Subcutaneous abdominal adipose tissue (tissue), 5 donors: ENCODE results near the gene CNST.
"Not testable (repeated sequence)": the region's sequence is repeated elsewhere in the genome, so short reads cannot be mapped to it uniquely, and the experiment has no call there.

Experiments used
- H3K27ac ChIP-seq: one replicate; pipeline ENCODE4 v1.7.0; 2013; ENCODE audit warnings: low read depth, mild to moderate bottlenecking, inconsistent platforms, low read length, moderate library complexity
- H3K27me3 ChIP-seq, 5 donors: one replicate each; pipeline ENCODE4 v1.7.0; 2013; ENCODE audit warnings: low read length in 5 of 5, inconsistent platforms in 1 of 5; ENCODE audit not compliant: control insufficient read depth in 5 of 5, insufficient read depth in 4 of 5
- H3K36me3 ChIP-seq, 5 donors: one replicate each; pipeline ENCODE4 v1.7.0; 2013; ENCODE audit warnings: low read length in 5 of 5; ENCODE audit not compliant: control insufficient read depth in 5 of 5, insufficient read depth in 5 of 5
- H3K4me1 ChIP-seq, 5 donors: one replicate each; pipeline ENCODE4 v1.7.0; 2013; ENCODE audit warnings: low read length in 5 of 5, mild to moderate bottlenecking in 3 of 5, moderate library complexity in 1 of 5; ENCODE audit not compliant: control insufficient read depth in 5 of 5, insufficient read depth in 5 of 5
- H3K4me3 ChIP-seq, 5 donors: one replicate each; pipeline ENCODE4 v1.7.0; 2013; ENCODE audit warnings: low read length in 5 of 5, low read depth in 1 of 5
- H3K9ac ChIP-seq, 5 donors: one replicate each; pipeline ENCODE4 v1.7.0; 2013; ENCODE audit warnings: low read length in 5 of 5, mild to moderate bottlenecking in 4 of 5, moderate library complexity in 3 of 5
- H3K9me3 ChIP-seq, 5 donors: one replicate each; pipeline ENCODE4 v1.7.0; 2013; ENCODE audit warnings: low read length in 5 of 5; ENCODE audit not compliant: control insufficient read depth in 5 of 5
- donor health status: healthy.
- donor health status: healthy.
- donor health status: healthy.
- donor health status: healthy.
- donor health status: healthy.

Gene CNST

DNA sequence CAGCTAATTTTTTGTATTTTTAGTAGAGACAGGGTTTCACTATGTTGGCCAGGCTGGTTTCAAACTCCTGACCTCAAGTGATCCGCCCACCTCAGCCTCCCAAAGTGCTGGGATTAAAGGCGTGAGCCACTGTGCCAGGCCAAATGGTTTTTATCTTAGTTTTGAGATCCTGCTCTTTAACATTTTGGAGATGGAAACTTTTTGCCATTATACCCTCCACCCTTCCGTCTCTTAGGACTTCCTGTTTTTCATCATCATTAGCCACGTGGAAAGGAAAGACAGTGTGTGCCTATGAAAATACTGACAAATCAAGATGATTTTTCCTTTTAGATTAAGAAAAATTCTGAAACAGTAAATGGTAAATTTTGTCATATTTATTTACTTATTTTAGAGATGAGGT is 5.1 kb downstream of the CNST start:
- peak overlapping the region; percentile 64 for H3K27ac ChIP-seq
- not testable (repeated sequence) for H3K4me3 ChIP-seq

DNA sequence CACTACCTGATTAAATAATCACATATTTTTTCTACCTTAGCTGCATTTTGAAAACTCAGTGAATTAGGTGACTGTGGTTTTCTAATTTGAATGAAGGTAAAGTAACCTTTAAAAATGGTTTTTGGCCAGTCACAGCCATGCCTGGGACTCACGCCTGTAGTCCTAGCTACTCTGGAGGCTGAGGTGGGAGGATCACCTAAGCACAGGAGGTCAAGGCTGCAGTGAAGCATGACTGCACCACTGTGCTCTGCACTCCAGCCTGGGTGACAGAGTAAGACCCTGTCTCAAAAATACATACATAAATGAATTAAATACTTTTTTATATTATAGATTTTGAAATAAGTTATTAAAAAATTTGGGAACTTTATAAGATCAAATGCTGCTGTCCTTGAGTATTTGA is 5.7 kb downstream of the CNST start:
- H3K9ac ChIP-seq, result no peak overlapping the region
- H3K36me3 ChIP-seq, result no peaks in the 10 kb centered on the region
- no peak overlapping the region for H3K4me3 ChIP-seq
- H3K9me3 ChIP-seq, result no peaks in the 10 kb centered on the region
- H3K27ac ChIP-seq, result peak overlapping the region; percentile 64
- H3K27me3 ChIP-seq, result no peaks in the 10 kb centered on the region
- peaks cover 0 to 52% (median 37%) of the 10 kb centered on the region in 5 donors for H3K4me1 ChIP-seq

More for the DNA sequence above, 5.1 kb downstream of the CNST start:
- not testable (repeated sequence) for H3K27me3 ChIP-seq, H3K9me3 ChIP-seq, H3K9ac ChIP-seq, H3K36me3 ChIP-seq
- H3K4me1 ChIP-seq, result peaks cover 0 to 52% (median 37%) of the 10 kb centered on the region in 5 donors

DNA sequence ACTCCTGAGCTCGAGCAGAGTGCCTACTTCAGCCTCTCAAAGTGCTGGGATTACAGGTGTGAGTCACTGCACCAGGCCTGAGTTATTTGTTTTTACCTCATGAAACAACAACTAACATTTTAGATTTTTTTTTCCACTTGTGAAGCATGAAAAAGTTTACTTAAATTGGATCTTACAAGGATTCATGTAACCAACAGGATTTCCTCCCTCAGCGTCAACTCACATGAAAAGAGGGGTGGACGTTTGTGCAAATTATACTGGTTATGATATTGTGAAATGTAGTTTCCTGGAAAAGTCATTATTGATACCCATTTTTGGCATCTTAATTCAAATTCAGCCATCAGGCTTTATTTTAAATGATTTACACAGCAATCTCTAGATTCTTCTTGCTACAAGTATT is 6.5 kb downstream of the CNST start:
- Histone ChIP-seq H3K9ac (no peak overlapping the region), H3K4me3 (no peak overlapping the region), H3K27ac (peak overlapping the region; percentile 64), H3K27me3 (no peaks in the 10 kb centered on the region), H3K36me3 (no peaks in the 10 kb centered on the region), H3K4me1 (peaks cover 0 to 48% (median 29%) of the 10 kb centered on the region in 5 donors), H3K9me3 (no peaks in the 10 kb centered on the region)

DNA sequence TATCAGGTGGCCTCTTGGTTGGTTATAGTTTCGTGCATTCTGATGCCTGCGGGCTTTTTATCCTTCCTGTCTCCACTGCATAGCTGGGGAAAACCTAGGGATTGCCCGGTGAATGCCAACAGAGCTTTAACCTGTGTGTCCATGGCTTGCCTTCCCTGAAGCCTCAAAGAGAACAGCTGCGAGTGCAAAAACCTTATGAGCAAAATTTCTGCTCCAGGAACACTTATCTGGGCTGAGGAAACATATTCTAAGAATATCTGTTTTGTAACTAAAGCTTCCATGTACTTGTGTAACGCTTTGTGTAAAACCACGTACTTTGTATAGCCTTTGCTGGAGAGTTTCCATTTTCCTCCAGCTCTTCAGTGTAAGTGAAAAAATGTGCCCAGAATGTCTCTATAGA is 7.2 kb downstream of the CNST start:
- Histone ChIP-seq H3K27ac (peak overlapping the region; percentile 64), H3K4me1 (peaks cover 0 to 42% (median 22%) of the 10 kb centered on the region in 5 donors), H3K4me3 (no peak overlapping the region), H3K9ac (peak overlapping the region in 2 of 5 donors; percentile 1 to 48), H3K27me3 (no peaks in the 10 kb centered on the region), H3K9me3 (no peaks in the 10 kb centered on the region), H3K36me3 (no peaks in the 10 kb centered on the region)

DNA sequence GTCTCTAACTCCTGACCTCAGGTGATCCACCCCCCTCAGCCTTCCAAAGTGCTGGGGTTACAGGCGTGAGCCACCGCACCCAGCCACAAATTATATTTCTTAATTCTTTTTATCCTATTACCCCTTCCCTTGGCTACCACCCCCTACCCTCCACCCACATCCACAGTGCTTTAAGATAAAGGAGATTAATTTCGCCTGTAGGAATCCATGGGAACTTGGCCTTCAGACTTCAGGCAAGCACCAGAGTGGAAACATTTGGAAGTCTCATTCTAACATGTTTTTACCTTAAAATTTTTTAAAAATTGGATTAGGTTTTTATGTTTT is 10.4 kb downstream of the CNST start:
- Histone ChIP-seq H3K27ac (no peak overlapping the region), H3K4me3 (no peak overlapping the region), H3K36me3 (no peaks in the 10 kb centered on the region), H3K9ac (no peak overlapping the region), H3K27me3 (no peaks in the 10 kb centered on the region), H3K4me1 (peaks cover 2 to 28% (median 19%) of the 10 kb centered on the region in 5 donors), H3K9me3 (no peaks in the 10 kb centered on the region)

DNA sequence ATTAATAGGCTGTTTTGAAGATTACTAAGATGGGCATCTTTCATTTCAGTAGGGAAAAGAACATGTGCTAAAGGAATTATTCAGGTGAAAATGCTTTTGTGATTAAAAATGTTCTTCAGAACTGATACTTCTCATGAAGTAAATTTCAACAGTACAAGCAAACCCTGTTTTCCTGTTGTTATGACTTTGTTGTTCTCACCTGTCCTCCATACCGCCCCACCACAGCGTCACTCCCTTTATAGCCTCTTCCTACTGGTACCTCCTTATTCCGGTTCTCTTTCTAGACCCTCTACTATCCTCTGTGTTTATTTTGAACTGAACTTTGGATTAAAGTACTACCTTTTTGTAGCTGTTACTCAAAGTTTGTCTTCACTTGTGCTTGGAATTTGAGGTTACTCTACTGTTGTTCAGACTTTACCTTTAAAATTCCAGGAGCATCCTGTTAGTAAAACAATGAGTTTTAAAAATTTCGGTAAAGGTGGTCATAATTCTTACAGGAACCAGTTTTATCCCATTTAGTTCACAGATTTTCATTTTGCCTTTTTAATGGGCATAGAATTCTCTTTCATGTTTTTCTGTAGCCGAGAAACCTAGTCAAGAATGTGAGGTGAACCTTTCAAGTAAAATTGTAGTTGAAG is 10.9 kb downstream of the CNST start:
- H3K4me3 ChIP-seq, result no peak overlapping the region
- no peaks in the 10 kb centered on the region for H3K27me3 ChIP-seq
- H3K4me1 ChIP-seq, result peaks cover 2 to 32% (median 19%) of the 10 kb centered on the region in 5 donors

DNA sequence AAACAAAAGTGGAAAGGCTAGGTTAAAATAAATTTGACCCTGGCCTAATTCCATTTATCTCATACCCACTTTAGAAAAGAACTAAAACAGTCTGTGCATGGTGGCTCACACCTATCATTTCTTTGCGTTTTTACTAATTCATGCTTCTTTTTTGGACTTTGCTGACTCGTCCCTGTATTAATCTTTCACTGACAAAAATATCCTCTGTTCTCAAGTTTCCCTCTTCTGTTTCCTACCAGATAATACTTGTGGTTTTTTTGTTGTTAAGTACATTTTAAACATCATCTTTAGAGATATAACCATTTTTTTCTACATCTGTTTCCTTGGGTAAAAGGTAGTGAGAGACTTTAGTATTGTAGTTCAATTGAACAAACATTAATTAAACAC is 11.5 kb downstream of the CNST start:
- Histone ChIP-seq H3K27ac (no peak overlapping the region), H3K4me3 (no peak overlapping the region), H3K9me3 (no peaks in the 10 kb centered on the region), H3K9ac (no peak overlapping the region), H3K27me3 (no peaks in the 10 kb centered on the region), H3K4me1 (peaks cover 2 to 36% (median 23%) of the 10 kb centered on the region in 5 donors), H3K36me3 (no peaks in the 10 kb centered on the region)

More for the DNA sequence above, 10.9 kb downstream of the CNST start:
- Histone ChIP-seq H3K9me3 (no peaks in the 10 kb centered on the region), H3K36me3 (no peaks in the 10 kb centered on the region), H3K27ac (no peak overlapping the region), H3K9ac (no peak overlapping the region)

DNA sequence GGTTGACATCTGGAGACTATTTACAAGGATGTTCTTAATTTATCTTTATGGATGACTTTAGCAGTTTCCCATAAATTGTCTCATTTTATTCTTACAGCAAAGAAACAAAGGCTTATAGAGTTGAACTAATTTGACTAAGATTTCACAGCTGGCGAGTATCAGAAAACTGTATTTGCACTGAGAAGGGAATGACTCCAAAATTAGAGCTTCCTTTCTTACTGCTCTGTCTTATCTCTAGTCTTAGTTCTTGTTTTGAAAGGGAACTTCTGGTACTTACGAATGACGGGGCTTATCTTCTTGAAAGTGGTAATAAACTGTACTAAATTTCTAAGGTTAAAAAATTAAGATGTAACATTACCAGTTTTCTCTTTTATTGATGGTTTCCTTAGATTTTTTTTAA is 13.6 kb downstream of the CNST start:
- H3K27ac ChIP-seq, result peak overlapping the region; percentile 26
- H3K4me1 ChIP-seq, result peaks cover 6 to 45% (median 37%) of the 10 kb centered on the region in 5 donors
- H3K4me3 ChIP-seq, result no peak overlapping the region

DNA sequence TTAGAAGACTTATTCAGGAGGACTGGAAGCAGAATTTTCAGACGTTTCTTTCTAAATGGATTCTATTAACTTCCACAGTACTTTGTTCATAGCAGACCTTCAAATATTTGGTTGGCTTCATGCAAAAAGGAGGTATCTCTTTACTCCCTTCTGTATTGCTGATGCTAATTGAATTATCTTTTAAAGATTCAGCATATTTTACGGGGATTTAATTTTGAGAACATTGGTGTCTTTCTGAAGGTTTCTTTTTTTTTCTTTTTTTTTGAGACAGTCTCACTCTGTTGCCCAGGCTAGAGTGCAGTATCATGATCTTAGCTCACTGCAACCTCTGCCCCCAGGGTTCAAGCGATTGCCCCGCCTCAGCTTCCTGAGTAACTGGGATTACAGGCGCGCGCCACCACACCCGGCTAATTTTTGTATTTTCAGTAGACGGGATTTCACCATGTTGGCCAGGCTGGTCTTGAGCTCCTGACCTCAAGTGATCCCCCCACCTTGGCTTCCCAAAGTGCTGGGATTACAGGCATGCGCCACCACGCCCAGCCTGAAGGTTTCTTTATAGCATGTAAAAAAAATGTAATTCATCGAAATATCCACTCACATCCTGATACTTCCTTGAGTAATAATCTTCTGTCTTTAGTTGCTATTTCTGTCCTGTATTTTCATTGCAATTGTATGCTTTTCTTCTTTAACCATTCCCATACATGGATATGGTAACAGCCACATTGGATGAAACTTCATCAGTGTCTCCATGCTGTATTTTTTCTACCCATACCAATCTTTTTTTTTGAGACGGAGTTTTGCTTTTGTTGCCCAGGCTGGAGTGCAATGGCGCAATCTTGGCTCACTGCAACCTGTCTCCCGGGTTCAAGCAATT is 14.5 kb downstream of the CNST start:
- Histone ChIP-seq H3K4me1 (peaks cover 6 to 54% (median 42%) of the 10 kb centered on the region in 5 donors), H3K27ac (peak overlapping the region; percentile 26), H3K27me3 (no peaks in the 10 kb centered on the region), H3K9me3 (no peaks in the 10 kb centered on the region), H3K36me3 (peaks cover 0 to 2% (median 0%) of the 10 kb centered on the region in 5 donors), H3K4me3 (no peak overlapping the region), H3K9ac (no peak overlapping the region)

More for the DNA sequence above, 13.6 kb downstream of the CNST start:
- Histone ChIP-seq H3K9me3 (no peaks in the 10 kb centered on the region), H3K36me3 (peaks cover 0 to 2% (median 0%) of the 10 kb centered on the region in 5 donors), H3K27me3 (no peaks in the 10 kb centered on the region), H3K9ac (peak overlapping the region in 1 of 5 donors; percentile 4)
